SU-DHL-6 (cell line): ENCODE measurements around the gene CWF19L1.

ENCODE experiments used
- EZH2phosphoT487 ChIP-seq: fragments of 200-600 bp; sonication (generic), shearing (Covaris generic); conservative IDR thresholded peaks from 2 replicates; pipeline ENCODE4 v1.6.1; 2018; ENCODE audit warnings: mild to moderate bottlenecking, antibody characterized with exemption, low read length, moderate library complexity, mixed read lengths
- TF ChIP-seq, protein P1 (sequence below): fragments of 200-600 bp; sonication (generic); IDR thresholded peaks from one replicate; pipeline ENCODE4 v1.5.1; 2017; ENCODE audit warnings: antibody characterized with exemption, mild to moderate bottlenecking, low read length, moderate library complexity; ENCODE audit not compliant: insufficient read depth, poor library complexity, severe bottlenecking

GRCh38 chr10:100303724-100304319 is 36.4 kb upstream of the CWF19L1 start:
- TF ChIP-seq, protein P1, sequence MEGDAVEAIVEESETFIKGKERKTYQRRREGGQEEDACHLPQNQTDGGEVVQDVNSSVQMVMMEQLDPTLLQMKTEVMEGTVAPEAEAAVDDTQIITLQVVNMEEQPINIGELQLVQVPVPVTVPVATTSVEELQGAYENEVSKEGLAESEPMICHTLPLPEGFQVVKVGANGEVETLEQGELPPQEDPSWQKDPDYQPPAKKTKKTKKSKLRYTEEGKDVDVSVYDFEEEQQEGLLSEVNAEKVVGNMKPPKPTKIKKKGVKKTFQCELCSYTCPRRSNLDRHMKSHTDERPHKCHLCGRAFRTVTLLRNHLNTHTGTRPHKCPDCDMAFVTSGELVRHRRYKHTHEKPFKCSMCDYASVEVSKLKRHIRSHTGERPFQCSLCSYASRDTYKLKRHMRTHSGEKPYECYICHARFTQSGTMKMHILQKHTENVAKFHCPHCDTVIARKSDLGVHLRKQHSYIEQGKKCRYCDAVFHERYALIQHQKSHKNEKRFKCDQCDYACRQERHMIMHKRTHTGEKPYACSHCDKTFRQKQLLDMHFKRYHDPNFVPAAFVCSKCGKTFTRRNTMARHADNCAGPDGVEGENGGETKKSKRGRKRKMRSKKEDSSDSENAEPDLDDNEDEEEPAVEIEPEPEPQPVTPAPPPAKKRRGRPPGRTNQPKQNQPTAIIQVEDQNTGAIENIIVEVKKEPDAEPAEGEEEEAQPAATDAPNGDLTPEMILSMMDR, result peak; percentile 44
- TF ChIP-seq EZH2phosphoT487, result no peak
